Raji (cell line): Measurements from ENCODE around the gene GPC6.

ENCODE experiments used
- POLR2A ChIP-seq: IDR thresholded peaks from 2 replicates; pipeline ENCODE4 v1.6.1; 2011; ENCODE audit warnings: low read depth, low read length, control low read depth; ENCODE audit not compliant: insufficient read depth

The GPC6 gene

DNA sequence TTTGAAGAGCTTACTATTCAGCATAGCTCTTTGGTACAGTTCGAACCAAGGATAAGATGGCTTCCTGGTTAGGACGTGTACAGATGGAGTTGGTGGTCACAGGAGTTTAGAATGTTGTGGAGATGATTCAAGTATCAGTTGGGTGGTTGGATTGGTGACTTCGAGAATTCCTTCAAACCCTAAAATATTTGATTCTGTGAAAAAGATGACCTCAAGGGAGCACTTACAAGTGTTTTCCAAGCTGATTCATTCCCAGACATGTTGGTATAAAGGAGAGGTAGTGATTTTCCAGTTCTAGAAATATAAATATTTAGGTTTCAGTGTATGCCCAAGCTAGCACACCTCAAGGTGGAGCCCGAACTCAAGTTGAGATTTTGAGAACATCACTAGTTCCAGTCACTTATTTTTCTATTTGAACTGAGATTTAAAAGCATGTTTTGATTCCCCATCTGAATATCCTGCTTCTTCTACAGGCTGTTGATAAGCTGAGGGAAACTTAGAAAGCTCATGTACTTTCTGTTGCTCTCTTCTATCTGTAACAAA is 946.8 kb downstream of the GPC6 start:
- no peak for TF ChIP-seq POLR2A

DNA sequence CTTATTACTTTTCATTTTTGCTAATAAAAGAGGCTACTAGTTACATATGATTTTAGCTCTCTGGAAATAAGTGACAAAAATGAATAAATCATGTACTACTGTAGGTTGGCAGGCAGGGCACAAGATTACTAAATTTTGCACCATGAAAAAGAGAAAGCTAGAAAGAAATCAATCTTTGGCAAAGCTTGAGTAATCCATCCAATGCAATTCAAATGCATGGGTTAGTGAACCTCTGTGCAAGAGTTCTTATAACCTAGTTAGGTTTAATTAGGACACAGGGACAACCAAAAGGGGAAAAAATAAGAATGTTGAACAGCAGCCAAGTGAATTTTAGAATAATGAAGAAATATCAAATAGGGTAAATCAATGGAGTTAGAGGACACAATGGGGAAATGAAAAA is 947.4 kb downstream of the GPC6 start:
- TF ChIP-seq POLR2A: no peak

DNA sequence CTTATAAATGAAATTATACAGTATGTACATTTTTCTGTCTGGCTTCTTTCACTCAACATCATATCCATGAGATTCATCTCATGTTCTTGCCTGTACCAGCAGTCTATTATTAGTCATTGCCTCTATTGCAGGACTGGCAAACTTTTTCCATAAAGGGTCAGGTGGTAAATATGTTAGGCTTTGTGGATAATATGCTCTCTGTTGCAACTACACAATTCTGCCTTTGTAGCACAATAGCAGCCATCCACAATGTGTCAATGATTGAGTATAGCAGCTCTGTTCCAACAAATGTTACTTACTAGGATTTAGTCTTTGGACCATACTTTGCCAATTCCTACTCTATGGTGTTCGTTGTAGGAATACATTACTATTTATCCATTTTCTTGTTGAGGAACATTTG is 948.5 kb downstream of the GPC6 start:
- TF ChIP-seq POLR2A: no peak

DNA sequence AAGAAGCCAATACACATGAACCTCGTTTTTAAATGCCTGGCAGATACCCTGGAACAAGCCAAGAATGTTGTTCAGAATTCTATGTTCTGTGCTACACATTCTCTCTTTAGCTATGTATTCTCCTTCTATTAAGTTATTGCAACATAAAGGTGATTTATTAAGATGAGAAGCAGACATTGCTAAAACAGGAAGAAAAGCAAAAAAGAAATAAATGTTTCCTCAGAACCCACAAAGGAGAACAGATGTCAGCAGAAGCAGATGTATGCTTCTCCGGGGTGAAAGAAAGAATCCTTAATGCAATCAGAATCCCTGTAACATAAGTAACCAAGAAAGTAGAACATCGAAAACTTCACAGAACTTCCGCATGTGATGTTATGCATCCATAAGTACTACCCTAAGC is 950.0 kb downstream of the GPC6 start:
- no peak for TF ChIP-seq POLR2A

DNA sequence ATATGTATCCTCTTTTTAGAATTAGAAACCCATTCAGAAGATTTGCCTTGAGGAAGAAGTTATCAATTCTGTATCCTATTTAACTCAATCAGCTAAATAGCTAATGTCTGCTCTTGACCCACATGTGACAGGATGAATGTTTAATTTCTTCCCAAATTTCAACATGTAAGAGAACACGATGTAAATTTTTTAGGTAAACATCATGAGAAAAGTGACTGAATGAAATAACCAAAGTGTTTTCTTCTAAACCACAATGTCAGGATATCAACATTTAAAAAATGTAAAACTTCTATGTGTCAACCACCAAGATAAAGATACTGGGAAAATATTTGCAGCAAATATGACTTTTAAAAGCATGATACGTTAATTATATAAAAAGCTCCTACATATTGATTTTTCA is 950.4 kb downstream of the GPC6 start:
- TF ChIP-seq POLR2A: no peak

DNA sequence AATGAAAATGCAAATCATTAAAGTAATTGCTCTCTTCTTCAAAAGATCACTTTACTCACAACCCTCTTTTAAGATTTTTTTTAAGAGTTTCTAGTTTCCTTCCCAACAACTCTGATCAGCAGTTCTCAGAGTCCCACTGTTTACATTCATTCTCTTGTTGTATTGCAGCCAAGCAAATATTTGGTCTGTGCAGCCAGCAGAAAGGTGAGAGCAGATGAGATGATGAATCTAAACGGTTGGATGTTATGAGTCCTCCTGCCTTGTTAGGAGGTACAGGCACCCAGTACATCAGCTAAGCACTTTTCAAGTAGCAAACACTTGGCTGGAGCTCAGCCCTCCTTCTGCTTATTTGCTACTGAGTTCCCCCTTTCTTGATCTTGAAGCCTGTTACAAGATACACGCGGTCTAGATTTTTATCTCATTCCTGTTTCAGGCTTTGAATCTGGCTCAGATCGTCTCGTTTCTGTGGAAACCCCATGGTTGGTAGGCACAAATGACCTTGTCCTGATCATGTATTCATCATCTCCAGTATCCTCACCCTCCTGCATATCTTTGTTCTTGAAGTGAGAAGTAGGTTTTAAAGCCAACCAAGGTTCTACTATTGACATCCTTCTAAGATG is 952.1 kb downstream of the GPC6 start:
- TF ChIP-seq POLR2A: no peak

DNA sequence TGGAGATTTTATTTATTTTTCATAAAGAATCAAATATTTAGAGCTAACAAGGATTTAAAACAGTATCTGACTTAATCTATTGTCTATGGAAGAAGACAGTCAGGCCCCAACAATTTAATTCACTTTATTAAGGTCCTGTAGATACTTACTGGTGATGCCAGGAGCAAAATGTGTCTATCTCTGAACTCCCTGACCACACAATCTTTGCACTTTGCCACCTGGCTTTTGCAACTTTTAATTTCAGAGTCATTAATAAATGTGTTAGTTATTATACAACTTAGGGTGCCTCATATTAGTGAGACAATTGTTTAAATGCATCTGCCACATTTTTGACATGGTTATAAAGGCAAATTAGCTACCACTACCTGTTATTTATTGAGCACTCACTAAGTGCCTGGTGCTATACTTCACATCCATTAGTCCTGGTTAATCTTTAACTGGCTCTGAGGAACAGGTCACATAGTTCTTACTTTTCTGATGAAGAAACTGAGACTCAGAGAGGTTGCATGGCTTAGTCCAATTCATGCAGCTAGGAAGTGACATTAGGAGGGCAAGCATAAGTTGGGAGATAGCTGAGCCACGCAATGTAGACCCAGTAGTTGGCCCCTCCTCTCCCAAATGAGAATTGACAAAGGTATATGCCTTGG is 955.0 kb downstream of the GPC6 start:
- no peak for TF ChIP-seq POLR2A

DNA sequence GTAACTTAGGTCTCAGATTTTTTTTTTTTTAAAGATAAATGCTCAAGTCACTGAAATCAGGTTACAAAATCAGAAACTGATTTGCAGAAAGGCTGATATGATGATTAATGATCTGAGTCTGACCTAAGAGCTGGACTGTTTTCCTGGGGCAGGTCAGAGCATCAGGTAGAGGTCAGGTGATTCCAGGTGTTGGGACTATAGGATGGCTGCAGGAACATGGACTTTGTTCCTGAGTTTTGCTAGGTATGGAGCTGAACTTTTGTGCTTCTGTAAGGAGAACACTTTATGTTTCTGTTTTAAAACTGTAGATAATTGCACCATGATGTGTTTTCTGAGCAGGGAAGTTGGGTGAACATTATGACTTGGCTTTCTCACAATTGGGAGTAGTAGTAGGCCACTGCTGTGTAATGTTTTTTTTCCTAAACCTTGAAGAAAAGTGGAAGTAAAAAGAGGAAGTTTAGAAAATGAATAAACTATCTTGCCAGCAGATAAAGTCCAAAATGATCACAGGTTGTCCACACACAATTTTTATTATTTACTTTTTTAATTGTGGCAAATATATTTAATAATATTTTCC is 955.7 kb downstream of the GPC6 start:
- TF ChIP-seq POLR2A: no peak

DNA sequence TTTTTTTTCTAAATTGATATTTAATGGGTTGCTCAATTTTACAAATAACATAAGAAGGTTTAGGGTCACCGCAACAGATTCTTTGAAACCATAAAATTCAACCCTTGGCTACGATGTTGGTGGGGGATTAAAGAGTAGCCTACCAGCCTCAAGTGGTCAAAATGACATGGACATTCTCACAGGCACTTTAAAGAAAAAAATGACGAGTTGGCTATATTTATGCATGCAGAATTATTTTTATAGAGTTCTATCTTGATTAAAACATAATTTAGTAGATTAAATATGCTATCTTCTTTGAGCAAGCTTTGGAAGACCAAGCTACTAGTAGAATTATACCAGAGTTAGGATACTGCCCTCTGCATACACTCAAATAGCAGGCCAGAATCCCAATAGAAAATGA is 959.9 kb downstream of the GPC6 start:
- TF ChIP-seq POLR2A: no peak

DNA sequence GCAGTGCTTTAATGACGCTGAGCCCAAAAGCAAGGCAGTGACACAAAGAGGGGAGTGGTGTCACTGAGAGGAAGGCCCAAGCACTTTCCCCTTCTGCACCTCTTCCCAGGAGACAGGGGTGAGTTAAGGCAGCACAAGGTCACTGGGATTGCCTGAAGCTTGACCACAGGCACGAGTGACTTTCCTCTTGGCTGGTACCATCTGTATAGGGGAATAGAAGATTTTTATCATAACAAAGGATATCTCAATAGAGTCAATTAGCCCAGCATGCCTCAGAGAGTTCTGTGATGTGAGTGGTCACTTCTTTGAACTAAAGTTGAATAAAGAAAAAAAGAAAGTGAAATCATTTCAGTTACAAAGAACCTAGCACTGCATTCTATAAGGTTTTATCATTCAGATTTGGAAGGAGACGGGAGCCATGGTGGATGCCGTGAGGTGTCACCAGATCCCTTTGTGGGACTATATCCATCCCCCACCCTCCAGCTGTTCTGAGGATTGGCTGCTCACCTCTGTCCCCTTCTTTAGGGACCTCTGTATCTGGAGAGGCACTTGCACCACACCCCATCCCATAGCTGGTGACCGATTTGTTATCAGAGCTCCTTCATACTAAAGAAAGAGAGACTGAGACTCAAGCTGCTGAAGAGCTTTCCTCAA is 961.7 kb downstream of the GPC6 start:
- no peak for TF ChIP-seq POLR2A

DNA sequence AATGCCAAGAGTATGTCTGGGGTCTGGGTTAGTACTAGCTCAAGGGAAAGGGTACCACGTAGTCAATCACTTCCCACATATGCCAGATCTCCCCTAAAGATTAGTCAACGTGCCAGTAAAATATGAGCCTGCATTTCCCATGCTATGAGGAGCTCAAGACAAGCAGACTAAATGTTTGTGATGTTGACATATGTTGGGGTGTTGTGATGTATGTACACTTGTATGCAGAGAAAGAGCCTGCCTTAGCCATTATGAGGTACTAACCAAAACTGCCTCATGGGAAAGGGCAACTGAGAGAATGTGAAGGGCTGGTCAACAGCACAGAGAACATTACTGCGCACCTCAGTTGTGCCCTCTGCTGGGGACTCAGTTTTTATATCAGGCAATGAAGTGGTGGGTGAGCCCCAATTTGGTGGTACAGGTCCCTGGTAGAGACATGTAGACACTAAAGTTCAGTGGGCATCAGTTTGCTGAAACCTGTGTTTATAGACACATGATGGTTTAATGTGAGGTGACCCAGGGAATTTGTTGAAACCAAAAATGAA is 965.9 kb downstream of the GPC6 start:
- no peak for TF ChIP-seq POLR2A

DNA sequence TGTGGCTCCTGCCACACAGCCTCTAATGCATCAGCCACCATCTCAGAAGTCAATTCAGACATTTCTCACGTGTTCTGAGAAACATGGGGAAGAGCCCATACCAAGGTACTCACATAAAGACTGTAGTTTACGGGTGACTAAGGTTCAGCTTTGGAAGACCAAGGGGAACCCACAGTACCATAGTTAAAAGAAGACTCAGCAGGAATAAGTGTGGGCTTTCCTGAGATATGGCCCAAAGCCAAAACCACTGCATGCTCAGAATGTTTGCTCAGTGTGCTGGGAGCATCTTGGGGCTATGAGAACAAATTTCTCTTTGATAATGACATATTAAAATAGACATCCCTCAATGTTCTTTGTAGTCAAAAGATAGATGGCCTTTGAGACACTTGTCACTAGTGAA is 969.1 kb downstream of the GPC6 start:
- TF ChIP-seq POLR2A: no peak

DNA sequence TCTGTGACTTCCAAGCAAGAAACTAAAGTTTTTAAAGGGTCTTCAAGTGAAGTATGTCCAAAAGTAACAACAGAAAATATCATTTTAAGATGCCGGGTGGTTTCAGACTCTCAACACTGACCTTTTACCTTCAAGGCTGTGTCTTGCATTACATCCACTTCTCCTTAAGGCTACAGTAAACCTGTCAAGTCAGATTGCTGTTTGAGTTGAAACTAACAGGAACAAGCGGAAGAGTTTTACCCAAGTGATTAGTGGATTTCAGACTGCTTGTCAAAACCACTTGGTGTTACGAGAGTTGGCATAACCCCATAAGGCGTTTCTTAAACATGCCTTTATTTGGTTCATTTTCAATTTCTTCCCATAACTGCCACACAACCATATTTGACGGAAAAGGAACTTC is 969.8 kb downstream of the GPC6 start:
- no peak for TF ChIP-seq POLR2A

DNA sequence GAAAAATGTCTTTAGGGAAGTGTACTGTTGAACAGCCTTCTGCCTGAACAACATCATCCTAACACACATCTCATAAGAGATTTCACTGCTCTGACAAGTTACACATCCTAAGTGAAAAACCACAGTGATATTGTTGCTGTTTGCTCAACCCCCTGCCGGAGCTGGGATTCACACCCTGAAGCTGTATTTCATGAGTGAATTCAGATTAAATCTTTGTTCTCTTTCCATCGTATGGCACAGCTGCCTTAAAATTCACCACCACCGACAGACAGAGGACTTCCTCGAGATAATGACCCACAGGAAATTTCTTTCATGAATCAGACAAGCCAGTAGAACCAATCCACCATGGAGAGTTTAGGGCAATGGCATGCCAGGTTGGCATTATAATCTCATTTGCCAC is 972.1 kb downstream of the GPC6 start:
- no peak for TF ChIP-seq POLR2A

DNA sequence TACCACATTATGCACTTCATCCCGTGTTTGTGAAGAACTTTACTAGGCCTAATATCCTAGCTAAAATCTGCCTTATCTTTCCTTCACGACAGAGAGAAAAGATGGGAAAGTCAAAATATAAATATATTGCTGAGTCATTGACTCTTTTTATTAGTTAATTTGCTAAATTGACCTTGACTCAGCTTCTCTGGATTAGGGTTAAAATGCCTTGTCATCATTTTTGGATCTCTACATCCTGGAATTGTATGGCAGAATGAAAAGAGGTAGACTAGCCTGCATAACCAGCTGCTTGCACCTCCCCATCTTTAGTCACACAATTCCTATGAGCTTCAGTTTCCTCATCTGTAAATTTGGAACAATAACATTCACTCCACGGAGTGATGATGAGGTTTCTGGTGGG is 972.5 kb downstream of the GPC6 start:
- TF ChIP-seq POLR2A: no peak

DNA sequence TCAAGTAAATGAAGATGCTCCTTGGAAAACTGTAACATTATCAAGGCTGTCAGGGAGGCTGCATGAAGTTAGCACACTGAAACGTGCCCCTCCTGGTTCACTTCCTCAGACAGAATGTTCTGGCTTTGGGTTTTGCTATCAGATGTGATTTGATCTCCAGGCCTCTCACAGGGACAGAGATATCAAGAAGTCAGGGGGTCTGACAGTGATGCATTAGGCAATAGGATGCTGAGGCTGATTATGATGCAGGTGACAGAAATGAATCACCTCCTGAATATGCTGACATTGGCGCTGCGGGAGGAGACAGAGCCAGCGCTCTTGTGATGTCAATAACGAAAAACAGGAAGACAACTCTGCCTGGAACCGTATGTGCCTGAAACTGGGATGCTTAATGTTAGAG is 974.4 kb downstream of the GPC6 start:
- TF ChIP-seq POLR2A: no peak
